Measurements from ENCODE around the gene RPP25L.

RPP25L gene

DNA sequence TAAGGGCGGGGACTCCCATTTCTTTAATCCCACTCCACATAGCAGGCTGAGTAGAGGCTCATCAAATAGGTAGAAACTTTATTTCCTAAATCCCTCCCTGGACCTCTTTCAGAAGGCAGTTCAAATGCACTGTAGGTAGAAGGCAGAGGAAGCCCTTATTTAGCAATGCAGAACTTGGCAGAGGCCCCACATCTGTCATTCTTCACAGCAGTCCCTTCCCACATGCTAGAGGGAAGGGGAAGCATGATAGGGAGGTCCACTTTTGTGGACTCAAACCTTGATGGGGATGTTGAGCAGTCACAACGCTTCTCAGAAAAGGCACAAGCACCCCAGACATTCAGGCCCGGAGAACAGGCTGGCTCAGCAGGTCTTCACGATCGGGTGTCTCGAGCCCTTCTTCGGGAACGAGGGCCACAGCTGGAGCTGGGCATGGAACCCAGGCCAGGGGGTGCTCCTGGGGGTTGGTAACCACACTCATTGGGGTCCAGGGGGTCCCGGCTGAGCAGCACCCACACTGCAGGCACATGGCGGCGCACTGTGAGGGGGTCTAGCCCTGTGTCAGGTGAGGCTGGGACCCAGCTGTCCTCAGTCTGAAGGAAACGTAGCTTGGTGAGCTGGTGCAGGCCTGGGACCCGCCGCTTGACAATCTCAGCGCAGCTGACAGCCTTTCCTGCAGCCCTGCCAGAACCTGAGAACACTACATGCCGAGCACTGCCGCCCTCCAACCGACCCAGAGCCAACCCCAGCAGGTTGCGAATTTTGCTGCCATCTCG lies 1.3 kb downstream of the RPP25L start:
- no peak for DNase-seq

DNA sequence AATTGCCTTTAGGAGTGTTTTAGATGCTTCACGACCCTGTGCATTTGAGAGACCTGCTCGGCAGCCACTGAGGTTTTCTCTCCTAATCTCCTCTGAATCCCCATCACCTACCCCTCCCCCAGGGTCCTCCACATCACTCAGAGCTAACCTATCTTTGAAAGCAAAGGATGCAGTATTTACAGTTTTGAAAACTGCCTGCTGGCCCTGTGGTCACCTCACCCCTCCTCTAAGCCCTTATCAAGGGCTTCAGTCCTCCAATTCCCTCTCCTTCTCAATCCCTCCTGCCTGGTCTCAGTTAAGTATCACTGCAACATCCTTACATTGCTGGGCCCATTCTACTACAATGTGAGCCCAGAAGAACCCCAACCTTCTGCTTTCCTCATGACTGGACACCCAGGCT lies 4.6 kb downstream of the RPP25L start:
- no peak for DNase-seq

- DNase-seq: no peak
These were observed 5.0 kb downstream of the RPP25L start for GRCh38 chr9:34606905-34607304.

DNA sequence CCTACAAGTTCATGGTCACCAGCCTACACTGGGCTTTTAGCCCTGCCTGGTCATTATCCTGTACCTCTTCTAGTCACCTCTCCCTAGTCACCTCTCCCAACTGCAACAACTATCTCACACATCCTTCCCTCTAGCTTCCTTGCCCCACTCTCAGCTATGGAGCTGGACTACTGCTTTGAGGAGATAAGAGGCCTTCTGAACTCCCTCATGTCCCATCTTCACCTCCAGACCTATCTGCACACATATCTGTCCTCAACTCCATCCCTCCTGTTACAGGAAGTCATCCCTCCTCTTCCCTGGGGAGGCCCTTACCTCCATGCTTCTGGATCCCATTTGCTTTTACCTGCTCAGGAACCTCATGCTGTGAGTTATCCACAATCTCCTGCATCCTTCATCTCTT lies 5.7 kb downstream of the RPP25L start:
- no peak for DNase-seq

GRCh38 chr9:34603610-34604231 lies 8.2 kb downstream of the RPP25L start:
- DNase-seq: peak; percentile 71

DNA sequence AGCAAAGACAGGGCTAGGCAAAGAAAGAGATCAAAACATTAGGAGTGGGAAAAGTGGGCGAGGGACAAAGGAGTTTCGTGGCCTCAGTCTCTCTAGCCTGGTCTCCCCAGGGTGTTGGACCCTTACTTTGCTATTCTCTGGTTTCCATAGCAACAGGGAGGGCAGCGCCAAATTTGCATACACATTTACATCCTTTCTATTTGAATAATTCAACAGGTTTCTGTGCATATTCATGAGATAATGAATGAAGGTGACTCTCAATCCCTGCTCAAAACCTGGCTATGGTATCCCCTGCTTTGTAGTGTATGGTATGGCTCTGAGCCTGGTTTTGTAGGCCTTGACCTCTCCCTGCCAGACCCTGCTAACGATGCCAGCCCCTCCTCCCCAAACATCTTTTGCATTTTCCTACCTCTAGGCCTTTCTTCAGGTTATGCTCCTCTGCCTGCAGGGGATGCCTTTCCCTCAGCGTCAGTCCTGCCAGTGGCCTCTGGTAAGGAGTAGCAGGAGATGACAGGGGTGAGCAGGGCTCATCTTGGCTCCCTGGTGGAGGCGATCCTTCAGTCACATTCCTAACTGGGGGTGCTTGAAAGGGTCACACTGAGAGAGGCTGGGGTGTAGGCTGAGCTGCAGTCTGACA lies 9.8 kb downstream of the RPP25L start:
- DNase-seq: no peak

- DNase-seq: no peak
These were observed 11.0 kb downstream of the RPP25L start for GRCh38 chr9:34600908-34601307.

GRCh38 chr9:34599546-34599945 lies 12.4 kb downstream of the RPP25L start:
- DNase-seq: no peak

DNA sequence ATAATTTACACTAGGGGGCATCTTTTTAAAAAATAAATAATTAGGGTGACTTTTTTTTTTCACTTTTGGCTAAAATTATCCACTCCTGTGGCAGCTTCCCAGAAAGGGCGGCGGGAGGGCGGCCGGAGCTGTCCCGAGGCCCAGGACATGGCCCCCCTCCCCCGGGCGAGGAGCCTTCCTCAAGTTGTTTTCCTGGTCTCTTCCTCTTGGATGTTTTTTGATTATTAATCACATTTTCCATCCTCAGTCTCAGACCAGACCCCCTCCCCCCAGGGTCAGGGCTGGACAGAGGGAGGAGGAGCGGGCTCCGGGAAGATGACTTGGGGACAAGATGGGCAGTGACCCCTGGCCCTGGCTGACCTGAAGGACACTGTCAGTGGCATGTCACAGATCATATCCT lies 17.7 kb downstream of the RPP25L start:
- no peak for DNase-seq

DNA sequence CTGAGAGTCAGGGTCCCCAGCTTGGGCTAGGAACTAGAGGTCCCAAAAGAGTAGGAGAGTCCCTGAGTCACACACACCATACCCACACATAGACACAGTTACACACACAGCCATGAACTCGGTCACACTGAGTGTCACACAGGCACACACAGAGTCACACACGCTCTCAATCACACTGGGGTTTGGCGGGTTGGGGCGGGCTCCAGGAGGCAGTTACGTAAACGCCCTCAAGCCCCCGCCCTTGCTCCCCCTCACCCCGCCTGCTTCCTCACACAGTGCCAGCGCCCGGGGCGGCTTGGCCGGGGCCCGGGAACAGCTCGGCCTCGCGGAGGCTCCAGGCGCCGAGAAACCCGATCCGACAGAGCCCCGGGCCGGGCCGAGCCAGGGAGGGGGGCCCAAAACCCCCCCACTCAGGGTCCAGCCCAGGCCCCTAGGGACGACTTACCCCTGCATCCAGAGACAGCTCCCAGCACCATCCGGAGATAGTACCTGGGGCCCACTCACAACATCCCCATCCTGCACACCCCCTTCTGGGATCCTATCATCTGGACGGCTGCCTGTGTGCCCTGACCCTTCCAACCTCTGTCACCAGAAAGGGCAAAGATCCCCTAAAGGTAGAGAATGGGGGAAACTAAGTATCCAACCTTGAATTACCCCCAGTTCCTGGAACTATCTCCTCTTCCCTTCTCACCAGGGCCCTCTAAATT lies 18.8 kb downstream of the RPP25L start:
- no peak for DNase-seq

DNA sequence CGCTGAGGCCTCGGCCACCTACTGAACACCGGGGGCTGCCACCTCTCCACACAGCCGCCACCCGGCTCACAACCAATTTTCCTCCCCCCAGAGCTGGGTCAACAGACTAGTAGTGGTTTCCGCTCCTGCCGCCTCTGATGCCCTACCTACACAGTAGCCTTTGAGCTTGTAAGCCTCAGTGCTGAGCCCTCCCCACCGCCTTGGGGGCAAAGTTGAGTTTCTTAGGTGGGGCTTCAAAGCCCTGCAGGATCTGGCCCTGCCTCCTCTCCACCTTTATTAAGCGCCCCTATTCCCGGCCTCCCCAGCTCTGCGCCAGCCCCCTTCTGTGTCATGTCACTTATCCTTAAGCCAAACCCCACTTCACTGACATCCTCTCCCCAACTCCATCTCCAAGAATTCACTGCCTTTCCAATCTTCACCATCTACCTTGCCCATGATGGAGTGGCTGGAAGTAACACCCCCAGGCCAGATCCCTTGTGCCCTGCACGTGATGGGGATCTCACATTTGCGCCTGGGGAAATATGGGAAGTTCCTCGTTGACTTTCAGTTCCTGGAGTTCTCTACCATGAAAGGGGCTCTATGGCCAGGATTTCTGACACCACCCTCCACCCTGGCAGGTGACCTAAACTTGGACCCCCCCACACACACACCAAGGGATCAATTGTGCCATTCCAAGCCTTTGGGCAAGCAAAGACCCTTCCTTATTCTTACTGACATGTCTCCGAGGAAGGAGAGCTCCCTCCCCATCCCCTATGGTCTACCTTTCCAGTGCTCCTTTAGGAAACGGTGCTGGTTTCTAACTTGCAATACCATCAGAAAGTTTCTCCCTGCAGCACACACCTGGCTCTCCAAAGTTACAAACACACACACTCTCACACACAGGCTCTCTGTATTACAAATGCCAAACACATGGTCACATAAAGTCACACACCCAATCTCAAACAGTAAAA lies 19.7 kb downstream of the RPP25L start:
- no peak for DNase-seq

DNA sequence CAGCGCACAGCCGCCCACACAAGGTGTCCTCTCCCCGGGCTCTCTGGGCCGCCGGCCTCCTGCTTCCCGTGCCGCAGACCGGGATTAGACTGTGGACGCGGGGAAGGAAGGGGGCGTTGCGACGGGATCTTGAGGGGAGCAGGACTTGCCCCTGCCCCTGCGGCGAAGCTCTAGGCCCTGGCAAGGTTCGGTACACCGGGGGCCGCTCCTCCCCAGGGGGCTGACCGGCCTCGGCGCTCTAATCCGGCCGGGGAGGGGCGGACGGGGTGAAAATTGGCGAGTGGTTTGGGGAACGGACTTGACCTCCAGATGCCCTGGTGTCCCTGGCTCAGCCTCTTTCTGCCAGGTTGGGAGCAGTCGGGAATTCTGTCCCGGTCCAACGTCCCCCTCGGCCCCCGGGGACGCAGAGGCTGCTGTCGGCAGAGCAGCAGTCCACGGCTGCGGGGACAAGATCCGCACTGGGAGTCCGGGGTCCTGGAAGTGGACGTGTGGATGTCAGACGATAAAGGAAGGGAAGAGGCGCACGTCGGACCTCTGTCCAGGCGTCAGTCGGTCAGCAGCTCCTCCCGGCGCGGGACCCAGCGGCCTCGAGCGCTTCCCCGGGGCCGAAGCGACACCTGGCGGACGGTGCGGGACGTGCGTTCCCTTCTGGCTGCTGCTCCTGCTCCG lies 20.5 kb downstream of the RPP25L start:
- peak; percentile 67 for DNase-seq

- DNase-seq: no peak
These were observed 21.3 kb downstream of the RPP25L start for GRCh38 chr9:34590381-34591247.

DNA sequence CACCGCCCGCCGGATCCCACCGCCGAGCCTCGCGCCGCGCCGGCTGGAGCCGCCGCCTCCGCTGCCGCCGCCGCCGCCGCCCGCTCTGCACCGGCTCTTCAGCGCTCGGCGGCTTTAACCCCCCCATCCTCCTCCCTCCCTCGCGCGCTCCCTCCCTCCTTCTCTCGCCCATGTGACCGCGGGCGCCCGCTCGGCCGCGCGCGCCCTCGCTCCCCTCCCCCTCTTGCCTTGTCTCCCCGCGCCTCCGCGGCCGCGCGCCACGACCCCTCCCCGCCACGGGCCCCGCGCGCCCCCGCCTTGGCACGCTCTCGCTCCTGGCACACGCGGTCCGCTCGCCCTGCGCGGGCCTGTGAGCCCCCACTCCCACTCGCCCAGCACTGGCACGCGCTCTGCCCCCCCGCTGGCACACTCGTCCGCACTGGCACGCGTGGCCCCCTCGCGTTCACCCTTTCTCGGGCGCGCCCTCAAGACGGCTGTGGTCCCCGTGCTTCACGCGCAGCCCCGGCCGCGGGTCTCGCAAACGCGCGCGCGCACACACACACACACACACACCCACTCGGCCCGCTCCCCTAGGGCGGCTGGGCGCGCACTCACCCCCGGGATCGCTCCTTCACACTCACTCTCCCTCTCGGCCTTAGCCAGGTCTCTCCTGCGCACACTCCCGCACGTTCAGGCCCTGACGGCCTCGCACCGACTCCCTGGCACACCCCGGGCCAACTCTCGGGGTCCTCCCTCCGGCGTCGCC lies 22.1 kb downstream of the RPP25L start, which contains the start of gene CNTFR:
Gene CNTFR, minus strand, starts transcription at position 89 of the 745 bp plus-strand sequence. CDS start 20,743 bp downstream, outside the sequence.
- DNase-seq: no peak

GRCh38 chr9:34588671-34589635 lies 22.9 kb downstream of the RPP25L start:
- no peak for DNase-seq

DNA sequence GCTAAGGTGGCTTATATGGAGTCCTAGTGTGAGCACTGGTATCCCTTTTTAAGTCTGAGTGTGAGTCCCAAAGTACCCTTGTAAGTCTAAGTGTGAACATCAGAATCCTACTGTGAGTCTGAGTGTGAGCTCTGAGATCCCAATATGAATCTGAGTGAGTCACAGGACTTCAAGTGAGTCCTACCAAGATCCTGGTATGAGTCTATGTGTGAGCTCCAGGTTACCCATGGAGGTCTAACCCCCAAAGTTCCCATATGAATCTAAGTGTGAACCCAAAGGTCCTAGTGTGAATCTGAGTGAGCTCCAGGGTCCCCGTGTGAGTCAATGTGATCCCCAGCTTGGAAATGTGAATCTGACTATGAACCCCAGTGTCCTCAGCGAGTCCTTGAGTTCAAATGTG lies 24.6 kb downstream of the RPP25L start:
- DNase-seq: no peak

GRCh38 chr9:34585946-34586669 lies 25.8 kb downstream of the RPP25L start:
- no peak for DNase-seq

DNA sequence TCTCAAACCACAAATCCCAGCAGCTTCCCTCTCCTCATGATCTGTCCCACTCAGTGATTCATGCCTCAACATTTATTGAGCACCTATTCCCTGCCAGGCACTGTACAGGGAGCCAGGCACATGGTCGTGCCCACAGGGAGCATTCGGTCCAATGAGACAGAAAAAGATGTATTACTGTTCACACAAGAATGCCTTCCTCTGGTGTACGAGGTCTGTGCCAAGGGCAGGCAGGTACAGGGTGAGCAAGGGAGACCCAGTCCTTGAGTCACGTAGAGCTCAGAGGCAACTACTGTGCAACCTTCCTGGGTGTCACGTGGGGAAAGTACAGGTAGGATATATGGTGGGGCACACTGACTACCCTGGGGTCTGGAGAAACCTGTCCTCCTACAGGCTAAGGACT lies 26.9 kb downstream of the RPP25L start:
- DNase-seq: no peak

Data from CD4-positive, alpha-beta T cell treated with Interferon gamma for 1 hour (primary cell).